Islet precursor cell (in vitro differentiated cells): Measurements from ENCODE around the gene EVI2B.
"Not testable (repeated sequence)": the region's sequence is repeated elsewhere in the genome, so short reads cannot be mapped to it uniquely, and the experiment has no call there.

Source experiments
- DNase-seq: peaks from one replicate; pipeline ENCODE4 v3.0.0-alpha.2; 2018

The EVI2B gene

GRCh38 chr17:31269036-31269577 is 44.7 kb downstream of the EVI2B start:
- no peak for DNase-seq

DNA sequence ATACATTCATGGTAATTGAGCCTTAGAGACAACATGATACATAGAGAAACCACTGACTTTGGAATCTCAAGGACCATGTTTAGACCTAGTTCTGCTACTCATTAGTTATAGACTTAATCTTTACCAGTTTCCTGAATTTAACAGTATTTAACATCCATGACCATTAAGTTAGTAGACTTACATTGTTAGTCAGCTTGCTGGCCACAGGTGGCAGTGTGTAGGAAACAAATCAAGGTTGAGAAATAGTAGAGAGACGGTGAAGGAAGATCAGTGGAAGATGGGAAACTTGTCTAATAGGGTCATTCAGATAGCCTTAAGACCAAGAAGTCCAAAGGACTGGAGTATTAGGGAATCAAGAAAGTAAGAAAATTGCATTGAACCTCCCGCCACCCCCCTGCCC is 47.8 kb downstream of the EVI2B start:
- DNase-seq = no peak

DNA sequence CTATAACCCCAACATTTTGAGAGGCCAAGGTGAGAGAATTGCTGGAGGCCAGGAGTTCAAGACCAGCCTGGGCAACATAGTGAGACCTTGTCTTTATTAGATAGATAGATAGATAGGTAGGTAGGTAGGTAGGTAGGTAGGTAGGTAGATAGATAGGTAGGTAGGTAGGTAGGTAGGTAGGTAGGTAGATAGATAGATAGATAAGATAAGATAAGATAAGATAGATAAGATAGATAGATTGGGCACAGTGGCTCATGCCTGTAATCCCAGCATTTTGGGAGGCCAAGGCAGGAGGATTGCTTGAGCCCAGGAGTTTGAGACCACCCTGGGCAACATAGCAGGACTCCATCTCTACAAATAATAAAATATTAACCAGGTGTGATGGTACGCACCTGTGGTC is 50.9 kb downstream of the EVI2B start:
- not testable (repeated sequence) for DNase-seq

DNA sequence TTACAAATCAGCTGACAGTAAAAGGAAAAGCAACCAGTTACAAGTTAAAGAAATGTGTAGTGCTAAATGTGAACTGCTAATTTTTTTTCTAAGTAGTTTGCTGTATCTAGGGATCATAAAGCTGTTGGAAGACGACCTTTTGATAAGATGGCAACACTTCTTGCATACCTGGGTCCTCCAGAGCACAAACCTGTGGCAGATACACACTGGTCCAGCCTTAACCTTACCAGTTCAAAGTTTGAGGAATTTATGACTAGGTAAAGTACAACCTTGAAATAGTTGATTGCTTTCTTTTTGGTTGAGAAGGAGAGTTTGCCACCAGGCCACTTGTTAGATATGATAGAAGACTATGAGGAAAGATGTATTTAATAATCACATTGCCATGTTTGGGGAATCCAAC is 52.3 kb downstream of the EVI2B start:
- DNase-seq = no peak

DNA sequence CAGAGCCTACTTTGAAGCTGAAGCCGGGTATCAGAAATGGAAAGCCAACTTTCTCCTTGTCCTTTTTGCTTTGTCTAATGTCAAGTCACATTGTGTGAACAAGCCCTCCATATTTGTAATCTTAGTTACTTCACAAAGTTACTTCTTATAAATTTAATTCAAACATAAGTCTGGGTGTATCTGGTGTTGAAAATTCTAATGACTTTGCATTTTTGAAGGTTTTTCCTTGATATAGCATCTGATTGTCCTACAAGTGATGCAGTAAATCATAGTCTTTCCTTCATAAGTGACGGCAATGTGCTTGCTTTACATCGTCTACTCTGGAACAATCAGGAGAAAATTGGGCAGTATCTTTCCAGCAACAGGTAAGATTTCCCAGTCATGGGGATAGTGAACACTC is 53.7 kb downstream of the EVI2B start:
- DNase-seq = no peak

DNA sequence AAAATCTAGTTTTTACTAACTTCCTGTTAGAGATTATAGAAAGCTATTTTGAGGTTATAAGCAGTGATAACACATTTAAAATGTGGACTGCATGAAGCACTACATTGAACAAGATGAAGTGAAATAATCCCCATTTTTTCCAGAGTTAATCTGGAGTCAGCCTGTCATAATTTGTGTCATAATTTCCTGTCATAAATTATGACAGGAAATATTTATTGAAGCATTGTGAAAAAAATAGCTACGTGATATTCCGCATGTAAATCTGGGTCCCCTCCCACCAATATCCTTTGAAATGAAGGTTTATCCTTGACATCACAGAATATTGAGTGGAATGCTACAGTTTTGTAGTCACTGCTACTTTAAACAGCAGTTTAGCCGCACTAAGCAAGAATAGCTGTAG is 56.9 kb downstream of the EVI2B start:
- no peak for DNase-seq

- no peak for DNase-seq
These were observed 59.2 kb downstream of the EVI2B start for GRCh38 chr17:31254654-31255053.
